WERI-Rb-1 (cell line): Measurements from ENCODE around the gene COL8A1.
"Not testable (repeated sequence)": the region's sequence is repeated elsewhere in the genome, so short reads cannot be mapped to it uniquely, and the experiment has no call there.

ENCODE experiments used
- DNase-seq: peaks from one replicate; pipeline ENCODE4 v3.0.0-alpha.2; 2020
- H3K27ac ChIP-seq: fragments of 250-450 bp; sonication (Bioruptor Pico); 2 replicates; pipeline ENCODE4 v1.5.1; 2020; ENCODE audit warnings: mild to moderate bottlenecking, moderate library complexity
- H3K27me3 ChIP-seq: fragments of 250-450 bp; sonication (Bioruptor Pico); 2 replicates; pipeline ENCODE4 v1.5.1; 2021; ENCODE audit warnings: mild to moderate bottlenecking, low read depth, moderate library complexity; ENCODE audit not compliant: insufficient read depth, severe bottlenecking
- H3K36me3 ChIP-seq: fragments of 250-450 bp; sonication (Bioruptor Pico); 2 replicates; pipeline ENCODE4 v1.5.1; 2020; ENCODE audit warnings: mild to moderate bottlenecking, moderate library complexity
- H3K4me3 ChIP-seq: 2 replicates; pipeline ENCODE4 v1.5.1; 2011; ENCODE audit warnings: low read depth, mild to moderate bottlenecking, control low read depth, low read length
- H3K9me3 ChIP-seq: fragments of 250-450 bp; sonication (Bioruptor Pico); 2 replicates; pipeline ENCODE4 v1.5.1; 2021; ENCODE audit warnings: mild to moderate bottlenecking, moderate library complexity; ENCODE audit not compliant: severe bottlenecking
- CTCF ChIP-seq: IDR thresholded peaks from 2 replicates; pipeline ENCODE4 v1.5.1; 2011; ENCODE audit warnings: low read depth, mild to moderate bottlenecking, control low read depth, inconsistent platforms, low read length

Gene COL8A1

GRCh38 chr3:99716463-99716995 is 78.1 kb downstream of the COL8A1 start:
- TF ChIP-seq CTCF, result no peak
- Histone ChIP-seq H3K27me3 (no peaks in the 10 kb centered on the region), H3K9me3 (no peaks in the 10 kb centered on the region), H3K36me3 (no peaks in the 10 kb centered on the region), H3K27ac (no peak overlapping the region), H3K4me3 (no peak overlapping the region)
- DNase-seq, result no peak

GRCh38 chr3:99720985-99721632 is 82.7 kb downstream of the COL8A1 start:
- no peaks in the 10 kb centered on the region for H3K9me3 ChIP-seq
- H3K36me3 ChIP-seq, result no peaks in the 10 kb centered on the region
- H3K27ac ChIP-seq, result no peak overlapping the region
- TF ChIP-seq CTCF, result no peak
- no peak for DNase-seq
- no peak overlapping the region for H3K4me3 ChIP-seq
- H3K27me3 ChIP-seq, result no peaks in the 10 kb centered on the region

- H3K4me3 ChIP-seq, result no peak overlapping the region
- H3K36me3 ChIP-seq, result no peaks in the 10 kb centered on the region
- no peak for TF ChIP-seq CTCF
- H3K9me3 ChIP-seq, result no peaks in the 10 kb centered on the region
- no peak overlapping the region for H3K27ac ChIP-seq
- no peaks in the 10 kb centered on the region for H3K27me3 ChIP-seq
- no peak for DNase-seq
Measured at GRCh38 chr3:99721633-99722007, 83.2 kb downstream of the COL8A1 start.

GRCh38 chr3:99724276-99724675 is 85.9 kb downstream of the COL8A1 start:
- Histone ChIP-seq H3K36me3 (no peaks in the 10 kb centered on the region), H3K27me3 (no peaks in the 10 kb centered on the region), H3K9me3 (no peaks in the 10 kb centered on the region), H3K4me3 (no peak overlapping the region), H3K27ac (no peak overlapping the region)
- no peak for TF ChIP-seq CTCF
- no peak for DNase-seq

- Histone ChIP-seq H3K27ac (no peak overlapping the region), H3K27me3 (no peaks in the 10 kb centered on the region), H3K36me3 (no peaks in the 10 kb centered on the region), H3K9me3 (no peaks in the 10 kb centered on the region), H3K4me3 (no peak overlapping the region)
- DNase-seq, result no peak
- no peak for TF ChIP-seq CTCF
Measured at GRCh38 chr3:99730870-99731269, 92.5 kb downstream of the COL8A1 start.

- H3K4me3 ChIP-seq, result no peak overlapping the region
- H3K9me3 ChIP-seq, result no peaks in the 10 kb centered on the region
- no peaks in the 10 kb centered on the region for H3K36me3 ChIP-seq
- H3K27me3 ChIP-seq, result no peaks in the 10 kb centered on the region
- no peak overlapping the region for H3K27ac ChIP-seq
- TF ChIP-seq CTCF, result no peak
- DNase-seq, result no peak
Measured at GRCh38 chr3:99731499-99731898, 93.1 kb downstream of the COL8A1 start.

GRCh38 chr3:99740371-99740770 is 102.0 kb downstream of the COL8A1 start:
- not testable (repeated sequence) for H3K36me3 ChIP-seq, H3K27ac ChIP-seq, H3K9me3 ChIP-seq, H3K4me3 ChIP-seq, DNase-seq, H3K27me3 ChIP-seq
